ENCODE measurements around the gene SH3PXD2B.
"Not testable (repeated sequence)": the region's sequence is repeated elsewhere in the genome, so short reads cannot be mapped to it uniquely, and the experiment has no call there.

The SH3PXD2B gene

DNA sequence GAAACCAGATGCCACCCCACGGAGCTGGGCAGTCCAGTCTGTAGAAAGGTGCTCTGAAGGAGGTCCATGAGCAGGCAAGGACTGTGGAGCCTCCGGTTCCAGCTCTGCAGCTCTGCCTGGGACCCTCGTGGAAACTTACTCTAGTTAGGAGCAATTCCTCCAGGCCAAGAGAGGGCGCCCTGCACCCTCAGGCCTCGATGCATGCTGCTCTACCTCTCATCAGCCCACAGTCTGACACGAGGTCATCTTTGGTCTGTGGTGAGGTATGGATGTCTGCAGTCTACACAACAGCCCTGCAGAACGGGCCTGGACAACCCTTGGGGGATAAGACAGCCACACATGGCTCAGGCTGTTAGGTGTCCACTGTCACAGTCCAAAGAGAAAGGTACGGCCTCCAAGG, 120.1 kb downstream of the SH3PXD2B start:
- no peak for DNase-seq

DNA sequence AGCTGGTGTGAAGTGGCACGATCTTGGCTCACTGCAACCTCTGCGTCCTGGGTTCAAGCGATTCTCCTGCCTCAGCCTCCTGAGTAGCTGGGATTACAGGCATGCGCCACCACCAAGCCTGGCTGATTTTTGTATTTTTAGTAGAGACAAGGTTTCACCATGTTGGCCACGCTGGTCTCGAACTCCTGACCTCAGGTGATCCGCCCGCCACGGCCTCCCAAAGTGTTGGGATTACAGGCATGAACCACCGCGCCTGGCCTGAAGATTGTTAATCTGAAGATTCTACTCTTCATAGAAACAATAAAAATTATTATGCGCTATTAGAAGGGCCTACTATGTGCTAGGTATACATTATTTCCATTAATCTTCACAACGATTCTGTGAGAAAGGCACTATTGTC, 127.4 kb downstream of the SH3PXD2B start:
- not testable (repeated sequence) for DNase-seq

DNA sequence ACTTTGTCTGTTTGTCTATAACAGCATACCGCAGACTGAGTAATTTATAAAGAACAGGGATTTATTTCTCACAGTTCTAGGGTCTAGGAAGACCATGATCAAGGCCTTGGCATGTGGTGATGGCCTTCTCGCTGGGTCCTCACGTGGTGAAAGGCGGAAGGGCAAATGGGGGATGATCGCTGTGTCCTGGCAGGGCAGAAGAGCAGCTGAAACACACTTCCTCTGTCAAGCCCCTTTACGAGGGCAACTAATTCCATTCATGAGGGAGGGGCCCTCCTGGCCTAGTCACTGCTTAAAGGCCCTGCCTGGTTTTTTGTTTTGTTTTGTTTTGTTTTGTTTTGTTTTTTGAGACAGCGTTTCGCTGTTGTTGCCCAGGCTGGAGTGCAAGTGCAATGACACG, 128.9 kb downstream of the SH3PXD2B start:
- DNase-seq: no peak

DNA sequence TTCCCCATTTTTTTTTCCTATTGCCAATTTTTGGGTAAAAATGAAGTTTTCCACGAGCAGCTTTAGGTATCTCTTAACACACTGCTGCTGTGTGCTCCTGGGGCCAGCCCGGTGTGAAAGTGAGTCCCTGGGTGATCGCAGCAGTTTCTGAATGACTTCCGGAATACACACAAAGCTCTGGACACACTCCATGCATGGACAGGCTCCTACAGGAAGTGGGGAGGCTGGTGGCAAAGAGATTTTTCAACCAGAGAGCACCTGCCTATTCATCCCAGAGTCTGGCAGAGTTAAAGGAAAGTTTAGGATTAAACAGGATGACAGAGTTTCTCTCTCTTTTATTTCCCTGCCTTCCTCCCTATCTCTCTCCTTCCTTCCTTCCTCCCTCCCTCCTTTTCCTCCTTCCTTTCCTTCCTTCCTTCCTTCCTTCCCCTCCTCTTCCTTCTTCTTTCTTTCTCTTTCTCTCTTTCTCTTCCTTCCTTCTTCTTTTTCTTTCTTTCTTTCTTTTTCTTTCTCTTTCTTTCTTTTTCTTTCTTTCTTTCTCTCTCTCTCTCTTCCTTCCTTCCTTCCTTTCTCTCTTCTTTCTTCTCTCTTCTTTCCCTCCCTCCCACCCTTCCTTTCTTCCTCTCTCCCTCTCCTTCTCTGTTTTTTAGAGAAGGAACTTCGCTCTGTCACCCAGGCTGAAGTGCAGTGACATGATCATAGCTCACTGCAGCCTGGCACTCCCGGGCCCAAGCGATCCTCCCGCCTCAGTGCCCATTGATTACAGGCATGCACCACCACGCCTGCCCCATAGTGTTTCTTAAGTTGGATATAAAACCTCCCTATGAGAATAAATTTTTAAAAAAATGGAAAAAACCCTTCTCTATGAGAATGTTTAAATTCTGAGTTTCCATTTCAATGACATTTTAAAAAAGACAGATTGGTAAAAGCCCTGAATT, 132.0 kb downstream of the SH3PXD2B start:
- DNase-seq: no peak

DNA sequence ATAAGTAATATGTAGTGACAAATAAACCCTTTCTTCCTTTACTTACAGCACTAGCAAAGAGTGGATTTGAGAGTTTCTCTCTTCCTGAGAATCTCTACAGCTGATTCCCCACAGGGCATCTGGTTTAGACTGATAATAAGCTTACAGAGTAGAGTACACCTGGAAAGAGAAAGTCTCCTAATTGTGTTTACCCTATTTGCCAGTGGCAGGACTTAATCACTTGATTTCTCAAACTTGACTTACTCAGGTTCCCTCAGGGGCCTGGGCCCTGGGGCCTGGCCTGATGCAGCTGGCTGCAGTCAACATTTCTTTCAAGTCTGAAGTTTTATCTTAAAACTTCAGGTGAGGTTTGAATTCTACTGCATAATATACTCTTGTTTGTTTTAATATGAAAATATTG, 132.7 kb downstream of the SH3PXD2B start:
- DNase-seq: no peak

DNA sequence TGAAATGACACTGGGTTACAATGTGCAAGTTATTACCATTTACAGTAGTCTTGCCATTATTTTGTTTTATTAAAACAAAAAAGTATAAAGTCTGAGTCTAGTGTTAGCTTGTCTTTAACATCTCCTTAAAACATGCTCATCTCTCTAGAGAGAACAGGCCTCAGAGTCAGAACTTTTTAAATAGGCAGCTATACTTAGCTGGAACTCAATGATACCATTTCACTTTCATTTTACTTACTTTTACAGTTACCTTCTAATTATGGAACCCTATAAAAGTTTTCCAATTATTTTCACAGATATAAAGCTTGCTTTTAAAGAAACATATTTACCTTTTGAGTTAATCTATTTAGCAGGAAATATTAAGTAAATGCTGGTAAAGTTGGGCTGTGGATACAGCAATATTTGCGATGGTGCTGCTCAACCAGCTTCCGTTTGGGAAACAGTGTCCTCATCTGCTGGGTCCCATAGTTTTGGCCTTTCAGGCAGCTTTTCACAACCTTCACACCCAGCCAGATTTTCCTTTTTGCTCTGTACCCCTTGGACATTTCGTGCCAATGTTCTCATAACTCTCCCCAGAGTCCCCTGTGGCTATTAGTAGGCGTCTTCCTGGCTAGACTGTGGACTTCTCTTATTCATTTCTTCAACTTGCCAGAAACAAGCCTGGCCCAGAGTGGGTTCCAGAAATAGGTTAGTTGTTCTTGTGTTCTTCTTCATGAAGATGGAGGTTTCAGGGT, 134.4 kb downstream of the SH3PXD2B start:
- DNase-seq: no peak

DNA sequence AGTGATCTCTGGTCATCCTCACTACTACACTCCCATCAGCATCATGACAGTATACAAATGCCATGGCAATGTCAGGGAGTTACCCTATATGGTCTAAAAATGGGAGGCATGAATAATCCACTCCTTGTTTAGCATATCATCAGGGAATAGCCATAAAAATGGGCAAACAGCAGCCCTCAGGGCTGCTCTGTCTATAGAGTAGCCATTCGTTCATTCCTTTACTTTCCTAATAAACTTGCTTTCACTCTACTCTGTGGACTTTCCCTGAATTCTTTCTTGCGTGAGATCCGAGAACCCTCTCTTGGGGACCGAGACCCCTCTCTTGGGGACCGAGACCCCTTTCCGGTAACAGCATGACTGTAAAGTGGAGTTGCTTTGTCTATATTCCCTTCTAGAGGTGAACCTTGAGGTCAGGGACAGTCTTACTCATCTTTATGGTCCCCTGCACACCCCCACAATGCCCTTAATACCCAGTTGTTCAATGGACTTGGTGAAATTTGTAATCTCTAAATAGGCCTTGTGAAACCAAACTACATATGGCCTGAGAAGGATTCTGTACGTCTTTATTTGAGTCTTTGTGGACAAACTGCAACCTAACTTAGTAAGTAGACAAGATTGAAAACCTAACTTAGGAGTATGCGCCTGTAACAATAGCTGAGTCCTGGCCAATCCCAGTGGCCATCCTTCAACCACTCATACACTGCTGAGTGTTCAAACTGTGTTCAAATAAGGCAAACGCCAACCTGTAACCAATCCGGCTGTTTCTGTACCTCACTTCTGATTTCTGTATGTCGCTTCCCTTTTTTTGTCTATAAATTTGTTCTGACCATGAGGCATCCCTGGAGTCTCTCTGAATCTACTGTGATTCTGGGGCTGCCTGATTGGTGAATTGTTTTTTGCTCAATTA, 138.5 kb downstream of the SH3PXD2B start:
- no peak for DNase-seq

DNA sequence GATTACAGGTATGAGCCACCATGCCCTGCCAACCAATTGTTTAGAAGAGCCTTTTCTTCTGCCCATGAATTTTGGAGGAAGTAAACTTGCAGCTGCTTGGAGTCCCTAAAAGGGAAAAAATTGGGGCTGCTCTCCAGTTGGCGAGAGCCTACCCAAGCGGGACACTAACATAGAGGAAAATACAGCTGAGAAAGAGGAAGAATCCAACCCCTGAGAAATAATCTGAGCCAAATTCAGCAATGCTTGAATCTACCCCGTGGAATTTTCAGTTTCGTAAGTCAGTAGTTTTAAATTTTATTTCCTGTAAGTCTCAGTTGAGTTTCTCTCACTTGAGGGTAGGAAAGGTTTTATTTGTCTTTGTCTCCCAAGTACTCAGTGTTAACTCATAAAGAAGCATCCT, 140.4 kb downstream of the SH3PXD2B start:
- DNase-seq: no peak

DNA sequence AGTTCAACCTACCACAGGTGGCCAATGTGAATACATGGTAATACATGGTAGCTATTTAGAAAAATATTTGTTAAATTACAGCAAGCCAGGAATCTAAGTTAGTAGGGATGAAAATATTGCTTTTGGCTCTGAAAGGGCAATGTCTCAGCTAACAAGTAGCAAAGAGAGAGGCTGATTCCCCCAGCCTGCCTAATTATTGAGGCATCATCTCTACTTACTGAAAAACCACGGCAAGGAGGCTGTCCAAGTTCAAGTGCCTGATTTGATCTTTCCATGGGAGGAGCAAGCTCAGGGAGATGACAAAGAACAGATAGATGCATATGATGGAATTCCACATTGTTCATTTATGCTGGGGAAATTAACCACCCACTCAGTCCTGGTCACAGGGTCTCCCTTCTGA, 142.0 kb downstream of the SH3PXD2B start:
- no peak for DNase-seq

DNA sequence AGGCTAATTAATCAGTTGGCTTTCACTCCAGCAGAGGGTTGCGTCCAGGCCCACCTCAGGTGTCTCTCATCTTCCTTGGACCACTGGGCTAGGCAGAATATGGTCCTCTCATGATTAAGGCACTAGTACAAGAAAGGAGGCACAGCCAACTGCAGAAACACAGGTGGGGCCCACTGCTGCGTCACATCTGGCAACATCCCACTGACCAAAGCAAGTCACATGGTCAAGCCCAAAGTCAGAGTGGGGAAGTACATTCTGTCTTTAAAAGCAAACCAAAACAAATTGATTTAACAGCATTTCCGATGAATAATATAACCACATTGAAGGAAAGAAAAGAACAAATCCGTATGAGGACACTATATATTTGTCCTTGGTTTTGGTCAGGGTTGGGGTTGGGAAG, 142.7 kb downstream of the SH3PXD2B start:
- DNase-seq: no peak

DNA sequence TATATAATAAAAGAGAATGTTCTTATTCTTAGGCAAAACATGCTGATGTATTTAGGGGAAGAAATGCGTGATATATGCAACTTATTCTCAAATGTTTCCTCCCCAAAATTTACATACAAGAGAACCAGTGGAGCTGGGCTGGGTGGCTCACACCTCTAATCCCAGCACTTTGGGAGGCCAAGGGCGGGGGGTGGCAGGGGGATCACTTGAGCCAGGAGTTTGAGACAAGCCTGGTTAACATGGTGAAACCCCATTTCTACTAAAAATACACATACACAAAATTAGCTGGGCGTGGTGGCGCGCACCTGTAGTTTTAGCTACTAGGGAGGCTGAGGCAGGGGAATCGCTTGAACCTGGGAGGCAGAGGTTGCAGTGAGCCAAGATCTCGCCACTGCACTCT, 143.3 kb downstream of the SH3PXD2B start:
- DNase-seq: no peak

DNA sequence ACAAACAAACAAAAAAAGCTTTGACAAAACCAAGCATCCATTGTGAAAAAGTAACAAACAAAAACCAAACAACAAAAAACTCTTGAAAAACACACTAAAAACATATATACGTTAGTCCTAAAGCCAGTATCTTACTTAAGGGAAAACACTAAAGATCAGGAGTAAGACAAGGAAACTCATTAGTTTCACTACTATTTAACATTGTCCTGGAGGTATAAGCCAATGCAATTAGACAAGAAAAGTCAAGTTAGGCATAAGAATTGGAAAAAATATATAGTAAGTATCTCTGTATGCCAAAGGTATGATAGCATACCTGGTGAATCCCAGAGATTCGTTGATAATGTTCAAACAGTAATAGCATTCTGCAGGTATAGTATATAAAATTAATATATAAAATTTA, 148.9 kb downstream of the SH3PXD2B start:
- no peak for DNase-seq

DNA sequence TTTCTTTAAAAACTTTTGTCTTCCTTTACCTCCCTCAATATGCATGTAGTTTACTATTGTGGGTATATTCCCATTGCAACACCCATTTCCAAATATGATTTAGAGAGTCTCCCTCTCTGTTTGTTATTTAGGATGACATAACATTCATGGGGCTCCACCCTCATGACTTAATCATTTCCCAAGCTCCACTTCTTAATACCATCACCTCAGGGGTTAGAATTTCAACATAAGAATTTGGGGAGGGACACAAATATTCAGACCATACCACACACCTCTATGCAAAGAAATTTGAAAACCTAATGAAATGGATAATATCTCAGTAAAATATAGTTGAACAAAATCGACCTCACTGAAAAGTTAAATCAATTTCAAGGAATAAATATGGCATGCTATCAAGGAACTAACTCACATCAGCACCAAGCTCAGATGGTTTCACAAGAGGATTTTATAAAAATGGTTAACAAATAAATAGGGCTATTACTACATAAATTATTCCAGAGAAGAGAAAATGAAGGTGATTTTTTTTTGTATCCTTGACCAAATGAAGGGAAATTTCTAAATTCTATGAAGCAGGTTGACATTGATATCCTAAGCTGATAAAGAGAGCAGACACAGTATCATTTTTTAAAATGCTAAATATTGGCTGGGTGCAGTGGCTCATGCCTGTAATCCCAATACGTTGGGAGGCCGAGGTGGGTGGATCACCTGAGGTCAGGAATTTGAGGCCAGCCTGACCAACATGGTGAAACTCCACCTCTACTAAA, 150.6 kb downstream of the SH3PXD2B start:
- DNase-seq: no peak

DNA sequence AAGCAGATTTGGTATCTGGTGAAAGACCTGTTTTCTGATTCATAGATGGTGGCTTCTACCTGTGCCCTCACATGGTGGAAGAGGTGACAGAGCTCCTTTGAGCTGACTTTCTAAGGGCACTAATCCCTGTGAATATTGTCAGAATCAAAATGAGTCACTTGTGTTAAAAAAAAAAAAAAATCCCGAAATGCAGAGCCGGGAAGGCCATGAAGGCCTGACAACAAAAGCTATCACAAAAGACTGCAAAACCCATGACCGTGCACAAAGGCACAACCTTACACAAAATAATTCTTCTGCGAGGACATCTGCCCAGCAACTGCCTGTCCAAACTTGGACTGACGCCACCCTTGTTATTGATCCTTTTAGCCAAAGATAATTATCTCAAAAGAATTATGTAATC, 151.2 kb downstream of the SH3PXD2B start:
- no peak for DNase-seq

DNA sequence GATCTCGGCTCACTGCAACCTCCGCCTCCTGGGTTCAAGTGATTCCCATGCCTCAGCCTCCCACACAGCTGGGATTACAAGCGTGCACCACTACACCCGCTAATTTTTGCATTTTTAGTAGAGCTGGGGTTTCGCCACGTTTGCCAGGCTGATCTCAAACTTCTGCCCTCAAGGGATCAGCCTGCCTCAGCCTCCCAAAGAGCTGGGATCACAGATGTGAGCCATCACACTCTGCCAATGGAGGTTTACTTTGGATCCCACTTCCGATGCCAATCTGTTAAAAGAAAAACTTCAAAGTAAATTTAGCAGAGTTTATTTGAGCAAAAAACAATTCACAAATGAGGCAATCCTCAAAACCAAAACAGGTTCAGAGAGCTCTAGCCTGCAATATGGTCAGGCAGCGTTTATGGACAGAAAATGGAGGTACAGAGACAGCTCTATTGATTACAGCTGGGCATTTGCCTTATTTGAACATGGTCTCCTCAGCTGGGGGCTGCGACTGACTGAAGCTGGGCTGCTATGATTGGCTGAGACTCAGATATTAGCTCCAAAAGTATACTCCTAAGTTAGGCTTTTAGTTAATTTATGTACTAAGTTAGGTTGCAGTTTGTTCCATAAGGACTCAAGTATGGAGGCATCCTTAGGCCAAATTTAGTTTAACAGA, 152.1 kb downstream of the SH3PXD2B start:
- DNase-seq: no peak

DNA sequence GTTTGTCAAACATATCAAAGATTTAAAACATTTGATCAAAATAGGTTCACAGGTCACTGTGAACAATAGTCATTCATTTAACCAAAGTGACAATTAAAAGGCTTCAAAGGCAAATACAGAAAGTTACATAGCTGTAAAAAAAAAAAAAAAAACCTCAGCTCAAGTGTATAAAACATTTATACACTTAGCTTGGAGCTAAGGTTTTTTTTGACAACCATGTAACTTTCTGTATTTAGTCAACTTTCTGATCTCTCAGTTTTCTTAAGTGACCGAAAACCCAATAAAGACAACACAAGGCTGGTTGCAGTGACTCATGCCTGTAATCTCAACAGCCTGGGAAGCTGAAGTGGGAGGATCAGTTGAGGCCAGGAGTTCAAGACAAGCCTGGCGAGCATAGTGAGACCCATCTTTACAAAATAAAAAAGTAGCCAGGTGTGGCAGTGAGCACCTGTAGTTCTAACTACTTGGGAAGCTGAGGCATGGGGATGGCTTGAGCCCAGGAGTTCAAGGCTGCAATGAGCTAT, 154.3 kb downstream of the SH3PXD2B start:
- DNase-seq: no peak

DNA sequence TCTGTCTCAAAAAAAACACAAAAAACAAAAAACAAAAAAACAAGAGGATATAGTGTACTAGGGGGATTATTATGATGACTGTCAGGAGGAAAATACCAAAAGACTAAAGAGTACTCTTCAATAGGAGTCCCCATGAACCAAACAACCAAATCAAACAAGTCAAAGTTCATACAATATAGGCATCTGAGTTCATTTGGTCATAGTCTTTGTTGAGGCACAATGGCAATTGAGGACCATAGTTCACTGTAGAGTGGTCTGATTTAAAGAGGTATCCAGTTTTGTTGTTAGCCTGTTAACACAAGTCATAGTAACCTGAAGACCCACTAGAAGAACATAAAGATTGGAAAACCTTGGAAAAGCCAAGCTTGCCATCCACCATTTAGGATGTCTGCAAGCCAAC, 159.5 kb downstream of the SH3PXD2B start:
- DNase-seq: no peak

DNA sequence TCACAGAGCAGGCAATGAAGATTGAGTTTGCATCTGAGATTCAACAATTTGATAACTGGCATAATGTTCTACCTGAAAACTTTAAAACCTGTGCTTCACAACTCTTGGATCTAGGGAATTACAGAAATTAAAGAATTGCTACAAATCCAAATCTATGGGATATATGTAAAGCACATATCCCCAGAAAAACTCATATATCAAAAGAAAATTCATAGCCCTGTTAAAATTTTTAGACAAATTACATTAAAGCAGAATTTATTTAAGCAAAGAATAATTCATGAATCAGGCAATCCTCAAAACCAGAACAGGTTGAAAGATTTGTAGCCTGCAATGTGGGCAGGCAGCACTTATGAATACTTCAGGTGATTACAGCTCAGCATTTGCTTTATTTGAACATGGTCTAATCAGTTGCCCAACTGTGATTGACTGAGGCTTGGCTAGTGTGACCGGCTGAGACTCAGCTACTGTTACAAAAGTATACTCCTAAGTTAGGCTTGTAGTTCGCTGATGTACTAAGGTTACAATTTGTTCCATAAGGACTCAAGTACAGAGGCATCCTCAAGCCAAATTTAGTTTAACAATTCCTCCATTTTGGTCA, 160.5 kb downstream of the SH3PXD2B start:
- no peak for DNase-seq

DNA sequence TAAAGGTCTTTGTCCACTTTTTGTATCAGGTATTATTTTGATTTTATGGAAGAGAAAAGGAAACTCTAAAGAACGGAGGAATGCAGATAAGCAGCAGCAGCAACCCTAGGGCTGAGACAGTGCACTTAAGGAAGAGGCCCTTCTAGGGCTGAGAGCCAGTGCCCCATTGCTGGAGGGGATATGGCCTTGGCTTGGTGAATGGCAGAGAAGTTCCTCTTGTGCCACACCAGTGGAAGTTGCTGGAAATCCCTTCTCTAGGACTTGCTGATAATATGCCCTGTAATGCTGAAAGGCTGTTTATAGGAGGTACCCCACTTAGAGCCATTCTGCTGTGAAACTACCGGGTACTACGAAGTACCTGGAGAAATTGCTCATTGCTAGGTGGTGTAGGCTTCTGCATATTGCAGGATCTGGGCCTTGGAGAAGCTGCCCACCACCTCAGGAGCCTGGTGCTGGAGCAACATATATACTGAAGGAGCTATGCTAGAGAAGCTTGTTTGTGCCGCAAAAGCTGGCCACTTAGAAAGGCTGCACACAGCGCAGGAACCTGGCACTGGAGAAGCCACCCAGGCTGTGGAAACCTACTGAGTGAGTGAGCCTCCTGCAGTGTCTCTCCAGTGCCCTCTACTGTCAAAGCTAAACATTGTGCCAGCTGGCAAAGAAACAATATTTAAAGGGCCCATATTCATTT, 161.1 kb downstream of the SH3PXD2B start:
- no peak for DNase-seq

DNA sequence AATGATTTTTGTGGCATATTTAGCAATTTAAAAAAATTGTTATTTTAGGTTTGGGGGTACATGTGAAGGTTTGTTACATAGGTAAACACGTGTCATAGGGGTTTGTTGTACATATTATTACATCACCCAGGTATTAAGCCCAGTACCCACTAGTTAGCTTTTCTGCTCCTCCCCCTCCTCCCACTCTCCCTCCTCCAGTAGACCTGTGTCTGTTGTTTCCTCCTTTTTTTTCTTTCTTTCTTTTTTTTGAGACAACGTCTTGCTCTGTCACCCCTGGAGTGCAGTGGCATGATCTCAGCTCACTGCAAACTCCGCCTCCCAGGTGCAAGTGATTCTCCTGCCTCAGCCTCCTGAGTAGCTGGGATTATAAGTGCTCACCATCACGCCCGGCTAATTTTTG, 162.5 kb downstream of the SH3PXD2B start:
- DNase-seq: not testable (repeated sequence)
